RPMI7951 (cell line): ENCODE results near the gene URM1. TPM values are rescaled to one million over a fixed set of nuclear protein-coding genes. Genes with fewer than 3 reads are reported as not detected.

Experiments
- DNase-seq: peaks from one replicate; pipeline ENCODE4 v3.0.0-alpha.2; 2012; ENCODE audit warnings: low read depth
- total RNA-seq: library from RNA; depleted of rRNA; stranded (reverse); fragments of >200 nt; shearing (Covaris generic); gene quantifications from 2 replicates; pipeline ENCODE4 v1.2.3, GENCODE V29; 2014; rRNA removed

The URM1 gene
- total RNA-seq, 1 experiment from 2014 or later: 33.2 TPM

DNA sequence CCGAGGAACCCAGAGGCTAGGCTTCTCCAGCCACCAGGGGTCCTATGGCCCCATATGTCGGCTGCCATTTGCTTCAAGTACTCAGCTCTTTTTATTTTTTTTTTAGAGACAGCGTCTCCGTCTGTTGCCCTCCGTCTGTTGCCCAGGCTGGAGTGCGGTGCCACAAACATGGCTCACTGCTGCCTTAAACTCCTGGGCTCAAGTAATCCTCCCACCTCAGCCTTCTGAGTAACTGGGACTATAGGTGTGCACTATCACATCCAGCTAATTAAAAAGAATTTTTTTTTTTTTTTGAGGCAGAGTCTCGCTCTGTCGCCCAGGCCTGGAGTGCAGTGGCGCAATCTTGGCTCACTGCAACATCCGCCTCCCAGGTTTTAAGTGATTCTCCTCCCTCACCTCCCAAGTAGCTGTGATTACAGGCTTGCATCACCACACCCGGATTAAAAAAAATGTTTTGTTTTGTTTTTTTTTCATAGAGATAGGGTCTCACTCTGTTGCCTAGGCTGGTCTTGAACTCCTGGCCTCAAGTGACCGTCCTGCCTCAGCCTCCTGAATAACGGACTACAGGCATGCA, 58.4 kb downstream of the URM1 start:
- no peak for DNase-seq

DNA sequence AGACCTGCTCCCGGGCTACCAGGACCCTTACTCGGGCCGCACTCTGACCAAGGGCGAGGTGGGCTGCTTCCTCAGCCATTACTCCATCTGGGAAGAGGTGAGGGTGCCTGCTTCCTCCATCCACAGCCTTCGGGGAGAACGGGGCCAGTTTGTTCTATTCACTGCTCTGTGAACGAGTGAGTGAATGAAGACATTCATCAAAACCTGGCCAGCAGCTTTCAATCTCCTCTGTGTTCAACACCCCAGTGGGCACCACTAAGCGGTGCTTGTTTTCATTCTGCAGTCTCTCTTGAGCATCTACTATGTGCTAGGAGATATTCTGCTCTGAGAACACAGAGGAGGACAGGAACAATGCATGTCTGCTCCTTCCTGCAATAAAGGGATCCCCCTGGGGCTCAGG, 60.0 kb downstream of the URM1 start:
- no peak for DNase-seq

DNA sequence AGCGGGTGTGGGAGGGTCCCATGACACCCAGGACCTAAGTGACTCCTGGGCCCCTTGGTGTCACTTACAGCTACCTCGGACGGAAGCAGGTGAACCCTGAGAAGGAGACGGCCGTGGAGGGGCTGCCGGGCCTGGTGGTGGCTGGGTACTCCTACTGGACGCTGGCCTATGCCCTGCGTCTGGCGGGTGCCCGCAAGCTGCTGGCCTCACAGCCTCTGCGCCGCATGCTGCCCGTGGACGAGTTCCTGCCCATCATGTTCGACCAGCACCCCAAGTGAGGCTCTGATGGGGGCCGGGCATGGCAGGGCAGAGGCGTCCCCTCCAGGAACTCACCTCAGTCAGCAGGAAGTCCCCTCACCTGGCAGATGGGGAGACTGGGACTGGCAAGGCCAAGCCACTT, 63.2 kb downstream of the URM1 start:
- no peak for DNase-seq

DNA sequence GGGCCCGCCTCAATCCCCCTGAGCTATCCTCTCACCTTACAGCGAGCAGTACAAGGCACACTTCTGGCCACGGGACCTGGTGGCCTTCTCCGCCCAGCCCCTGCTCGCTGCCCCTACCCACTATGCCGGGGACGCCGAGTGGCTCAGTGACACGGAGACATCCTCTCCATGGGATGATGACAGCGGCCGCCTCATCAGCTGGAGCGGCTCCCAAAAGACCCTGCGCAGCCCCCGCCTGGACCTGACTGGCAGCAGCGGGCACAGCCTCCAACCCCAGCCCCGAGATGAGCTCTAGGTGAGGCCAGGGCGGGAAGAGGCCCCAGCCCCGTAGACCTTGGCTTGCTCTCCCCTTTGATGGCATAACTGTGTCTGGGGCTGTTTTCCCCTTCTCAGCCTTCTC, 64.4 kb downstream of the URM1 start:
- DNase-seq: no peak

DNA sequence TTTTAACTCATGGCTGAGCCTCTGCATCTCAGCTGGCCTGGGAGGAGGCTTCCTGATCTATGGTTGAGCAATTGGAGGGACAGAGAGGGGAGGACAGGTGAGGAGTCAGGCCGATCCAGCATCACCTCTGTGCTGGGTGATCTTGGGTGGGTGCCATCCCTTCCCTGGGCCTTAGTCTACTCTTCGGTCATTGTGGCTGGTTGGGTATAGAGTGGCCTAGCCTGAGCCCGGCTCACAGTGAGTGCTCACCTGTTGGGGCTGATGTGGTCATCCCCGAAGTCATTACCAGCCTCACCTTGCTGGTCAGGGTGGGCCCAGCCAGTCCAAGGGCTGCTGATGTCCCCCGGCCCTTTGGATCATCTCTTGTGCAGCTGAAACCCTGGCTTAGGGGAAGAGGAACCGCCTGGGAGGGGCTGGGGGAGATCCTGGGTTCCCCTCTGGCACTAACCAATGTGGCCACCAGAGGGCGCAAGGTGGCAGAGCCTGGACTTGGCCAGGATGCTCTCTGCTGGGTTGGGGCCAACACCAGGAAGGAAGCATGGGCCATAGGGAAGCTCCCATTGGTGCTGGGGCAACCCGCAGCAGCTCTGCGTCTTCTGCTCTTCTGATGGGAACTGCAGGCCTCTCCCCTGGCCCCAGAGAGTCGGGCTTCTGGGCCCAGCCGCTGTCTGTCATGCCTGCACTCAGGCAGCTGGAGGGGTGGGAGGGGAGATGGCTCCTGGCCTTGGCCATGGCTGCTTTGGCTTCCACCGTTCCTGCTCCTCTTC, 67.4 kb downstream of the URM1 start:
- peak; percentile 73 for DNase-seq

DNA sequence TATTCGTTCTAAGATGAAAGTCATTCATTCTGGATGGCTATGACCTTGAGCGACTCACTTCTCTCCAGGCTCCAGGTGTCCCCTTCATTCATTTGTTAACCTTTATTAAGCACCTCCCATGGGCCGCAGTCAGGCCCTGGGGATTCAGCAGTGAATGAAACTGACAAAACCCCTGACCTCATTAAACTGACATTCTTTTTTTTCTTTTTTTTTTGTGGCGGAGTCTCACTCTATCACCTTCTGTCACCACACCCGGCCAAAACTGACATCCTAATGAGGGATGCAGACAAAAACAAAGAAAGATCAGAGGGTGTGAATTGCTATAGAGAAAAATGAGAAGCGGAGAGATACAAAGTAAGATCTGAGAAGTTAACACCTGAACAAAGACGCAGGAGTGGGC, 68.1 kb downstream of the URM1 start:
- no peak for DNase-seq

Other genes starting within 250 kb of the URM1 start
- 28.5 and 37.2 TPM in 2 replicates for gene PTGES2, start 243.6 kb upstream of the URM1 start, total RNA-seq
- gene LCN2, start 221.9 kb upstream of the URM1 start, total RNA-seq: not detected in 2 replicates
- 97.3 and 128 TPM in 2 replicates for gene BBLN, start 211.1 kb upstream of the URM1 start, total RNA-seq
- 28.3 and 37.0 TPM in 2 replicates for gene CIZ1, start 179.8 kb upstream of the URM1 start, total RNA-seq
- gene DNM1, start 168.0 kb upstream of the URM1 start, total RNA-seq: 16.1 and 17.4 TPM in 2 replicates
- gene GOLGA2, start 95.4 kb upstream of the URM1 start, total RNA-seq: 37.4 and 41.5 TPM in 2 replicates
- 63.6 and 68.2 TPM in 2 replicates for gene SWI5, start 95.1 kb upstream of the URM1 start, total RNA-seq
- 9.3 and 14.4 TPM in 2 replicates for gene TRUB2, start 48.9 kb upstream of the URM1 start, total RNA-seq
- 39.4 and 43.6 TPM in 2 replicates for gene COQ4, start 48.5 kb upstream of the URM1 start, total RNA-seq
- gene SLC27A4, start 30.8 kb upstream of the URM1 start, total RNA-seq: 19.2 and 22.1 TPM in 2 replicates
- gene CERCAM, start 49.5 kb downstream of the URM1 start, total RNA-seq: 70.6 and 72.0 TPM in 2 replicates
- gene ODF2, start 84.6 kb downstream of the URM1 start, total RNA-seq: 50.1 and 57.1 TPM in 2 replicates
- 29.3 and 30.6 TPM in 2 replicates for gene GLE1, start 133.3 kb downstream of the URM1 start, total RNA-seq
- gene SPTAN1, start 181.2 kb downstream of the URM1 start, total RNA-seq: 102 and 116 TPM in 2 replicates